ENCODE results near the gene PCCA. TPM values are rescaled to one million over a fixed set of nuclear protein-coding genes. Genes with fewer than 3 reads are reported as not detected.

PCCA gene
- total RNA-seq, 1 donor: 33.7 TPM

DNA sequence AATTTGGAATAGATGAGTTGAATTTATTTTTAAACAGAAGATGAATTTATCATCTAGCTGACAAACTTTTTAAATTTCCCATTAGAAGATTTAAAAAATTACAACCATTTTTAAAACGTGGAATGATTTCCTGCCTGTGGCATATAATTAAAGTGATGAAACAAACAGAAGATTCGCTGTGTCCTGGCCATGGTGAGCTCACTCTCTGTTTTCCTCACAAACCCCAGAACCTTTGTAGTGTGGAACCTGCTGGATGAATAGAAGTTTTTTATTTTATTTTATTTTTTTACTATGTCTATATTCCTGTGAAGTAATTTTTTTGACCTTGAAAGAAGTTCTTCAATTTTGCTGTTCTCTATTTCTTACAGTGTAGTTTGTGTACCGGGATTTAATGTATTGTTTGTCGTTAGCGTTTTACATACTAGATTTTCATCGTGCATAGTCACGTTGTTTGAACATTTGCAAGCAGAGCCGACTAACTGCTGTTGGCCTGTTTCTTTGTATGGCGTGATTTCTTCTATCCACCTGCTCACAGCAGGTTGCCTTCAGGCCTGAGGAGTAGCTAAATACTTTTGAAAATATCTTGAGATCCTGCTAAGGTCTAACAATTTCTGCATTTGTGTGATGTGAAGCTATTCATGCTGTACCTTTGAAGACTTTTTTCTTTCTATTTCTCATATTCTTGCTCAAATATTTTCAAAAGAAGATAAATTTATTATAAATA, 350.5 kb downstream of the PCCA start:
- TF ChIP-seq, protein P1, sequence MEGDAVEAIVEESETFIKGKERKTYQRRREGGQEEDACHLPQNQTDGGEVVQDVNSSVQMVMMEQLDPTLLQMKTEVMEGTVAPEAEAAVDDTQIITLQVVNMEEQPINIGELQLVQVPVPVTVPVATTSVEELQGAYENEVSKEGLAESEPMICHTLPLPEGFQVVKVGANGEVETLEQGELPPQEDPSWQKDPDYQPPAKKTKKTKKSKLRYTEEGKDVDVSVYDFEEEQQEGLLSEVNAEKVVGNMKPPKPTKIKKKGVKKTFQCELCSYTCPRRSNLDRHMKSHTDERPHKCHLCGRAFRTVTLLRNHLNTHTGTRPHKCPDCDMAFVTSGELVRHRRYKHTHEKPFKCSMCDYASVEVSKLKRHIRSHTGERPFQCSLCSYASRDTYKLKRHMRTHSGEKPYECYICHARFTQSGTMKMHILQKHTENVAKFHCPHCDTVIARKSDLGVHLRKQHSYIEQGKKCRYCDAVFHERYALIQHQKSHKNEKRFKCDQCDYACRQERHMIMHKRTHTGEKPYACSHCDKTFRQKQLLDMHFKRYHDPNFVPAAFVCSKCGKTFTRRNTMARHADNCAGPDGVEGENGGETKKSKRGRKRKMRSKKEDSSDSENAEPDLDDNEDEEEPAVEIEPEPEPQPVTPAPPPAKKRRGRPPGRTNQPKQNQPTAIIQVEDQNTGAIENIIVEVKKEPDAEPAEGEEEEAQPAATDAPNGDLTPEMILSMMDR (IDR thresholded peaks at IDR 0.05; ENCODE audit: insufficient read depth, low read depth, low read length): no peak
- H3K4me3 ChIP-seq (ENCODE audit: low read depth, low read length): no peak overlapping the region
- DNase-seq (ENCODE audit: low read depth): no peak

DNA sequence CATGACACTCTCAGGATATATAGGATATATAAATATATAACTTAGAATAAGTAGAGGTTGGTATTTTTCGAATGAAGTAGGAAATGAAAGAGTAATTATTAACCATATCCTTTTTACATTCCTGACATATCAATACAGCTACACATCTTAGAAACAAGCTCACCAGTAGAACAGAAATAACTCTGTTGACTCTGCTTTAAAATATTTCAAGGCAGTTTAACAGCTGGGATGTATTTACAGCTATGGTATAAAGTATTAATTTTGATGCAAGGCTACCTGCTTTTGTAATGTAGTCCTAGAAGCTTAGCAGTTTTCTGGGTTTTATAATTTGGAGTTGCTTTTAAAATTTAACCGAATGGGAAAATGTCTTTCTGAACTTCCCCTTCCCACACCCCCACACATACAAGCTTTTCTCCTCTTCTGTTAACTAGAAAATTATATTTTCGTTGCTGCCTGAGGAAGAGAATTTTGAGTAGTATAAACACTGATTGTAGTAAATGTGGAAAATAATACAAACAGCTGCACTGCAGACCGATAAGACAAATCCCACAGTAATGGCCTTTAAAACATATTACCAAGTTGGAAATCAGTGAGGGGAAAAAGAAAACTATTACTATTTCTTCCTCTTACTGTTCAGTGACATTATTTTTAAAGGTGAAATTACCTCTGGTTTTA, 352.0 kb downstream of the PCCA start:
- no peak overlapping the region for H3K4me3 ChIP-seq (ENCODE audit: low read depth, low read length)
- TF ChIP-seq, protein P1 (IDR thresholded peaks at IDR 0.05; ENCODE audit: insufficient read depth, low read depth, low read length): no peak
- peak; percentile 59 for DNase-seq (ENCODE audit: low read depth)

- no peak for DNase-seq (ENCODE audit: low read depth)
- TF ChIP-seq, protein P1 (IDR thresholded peaks at IDR 0.05; ENCODE audit: insufficient read depth, low read depth, low read length): no peak
Observed at GRCh38 chr13:100442095-100442832, 353.4 kb downstream of the PCCA start.

DNA sequence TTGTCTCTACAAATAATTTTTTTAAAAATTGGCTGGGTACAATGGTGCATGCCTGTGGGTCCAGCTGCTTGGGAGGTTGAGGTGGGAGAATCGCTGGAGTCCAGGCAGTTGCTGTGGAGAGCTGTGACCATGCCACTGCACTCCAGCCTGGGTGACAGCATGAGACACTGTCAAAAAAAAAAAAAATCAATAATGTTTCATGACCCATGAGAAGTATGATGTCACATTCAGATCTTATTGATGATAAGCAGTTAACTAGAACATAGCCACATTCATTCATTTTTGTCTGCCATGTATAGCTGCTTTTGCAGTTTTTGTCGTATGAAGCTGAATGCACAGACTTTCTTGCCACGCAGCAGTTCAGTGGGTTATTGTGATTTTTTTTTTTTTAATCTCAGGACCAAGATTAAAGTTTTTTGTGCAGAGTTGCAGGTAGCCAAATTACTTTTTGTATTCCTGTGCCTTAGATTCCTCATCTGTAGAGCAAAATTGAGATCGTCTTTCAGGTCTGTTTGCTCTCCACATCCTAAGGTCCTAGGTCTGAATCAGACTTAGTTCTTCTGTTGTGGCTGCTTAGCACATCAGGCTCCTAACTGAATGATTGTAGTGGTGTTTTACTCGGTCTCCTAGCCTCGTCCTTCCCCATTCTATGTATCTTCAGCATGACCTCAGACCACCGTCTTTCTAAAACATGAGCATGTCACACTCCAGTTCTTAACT, 354.5 kb downstream of the PCCA start:
- H3K4me3 ChIP-seq (ENCODE audit: low read depth, low read length): no peak overlapping the region
- TF ChIP-seq, protein P1 (IDR thresholded peaks at IDR 0.05; ENCODE audit: insufficient read depth, low read depth, low read length): no peak
- DNase-seq (ENCODE audit: low read depth): no peak

More at GRCh38 chr13:100442095-100442832, 353.4 kb downstream of the PCCA start:
- no peak overlapping the region for H3K4me3 ChIP-seq (ENCODE audit: low read depth, low read length)

DNA sequence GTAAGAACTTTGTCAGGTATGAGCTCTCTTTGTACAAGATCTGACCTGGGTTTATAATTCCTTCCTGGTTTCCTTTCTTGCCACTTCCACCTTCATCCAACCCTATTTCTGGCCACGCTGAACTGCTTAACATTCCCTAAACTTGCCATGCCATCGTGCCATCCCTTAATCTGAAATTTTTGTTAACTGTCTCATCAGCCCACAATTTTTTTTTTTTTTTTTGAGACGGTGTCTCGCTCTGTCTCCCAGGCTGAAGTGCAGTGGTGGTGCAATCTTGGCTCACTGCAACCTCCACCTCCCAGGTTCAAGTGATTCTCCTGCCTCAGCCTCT, 355.1 kb downstream of the PCCA start:
- DNase-seq (ENCODE audit: low read depth): no peak
- H3K4me3 ChIP-seq (ENCODE audit: low read depth, low read length): no peak overlapping the region
- TF ChIP-seq, protein P1 (IDR thresholded peaks at IDR 0.05; ENCODE audit: insufficient read depth, low read depth, low read length): no peak

GRCh38 chr13:100447831-100448230, 358.9 kb downstream of the PCCA start:
- no peak for DNase-seq (ENCODE audit: low read depth)
- H3K4me3 ChIP-seq (ENCODE audit: low read depth, low read length): no peak overlapping the region
- TF ChIP-seq, protein P1 (IDR thresholded peaks at IDR 0.05; ENCODE audit: insufficient read depth, low read depth, low read length): no peak

All from fibroblast of villous mesenchyme (primary cell).